Measurements from ENCODE around the gene EHD2. TPM values are rescaled to one million over a fixed set of nuclear protein-coding genes. Genes with fewer than 3 reads are reported as not detected.

The EHD2 gene
- total RNA-seq, 1 donor from 2014 or later = 268 TPM

- DNase-seq (ENCODE audit: extremely low read depth, low read depth, low spot score) = no peak
Measured at GRCh38 chr19:47687906-47688305, 25.3 kb upstream of the EHD2 start.

GRCh38 chr19:47691090-47691489 is 22.1 kb upstream of the EHD2 start:
- DNase-seq (ENCODE audit: extremely low read depth, low read depth, low spot score) = no peak

GRCh38 chr19:47691782-47692181 is 21.4 kb upstream of the EHD2 start:
- DNase-seq (ENCODE audit: extremely low read depth, low read depth, low spot score) = no peak

GRCh38 chr19:47693489-47693888 is 19.7 kb upstream of the EHD2 start:
- no peak for DNase-seq (ENCODE audit: extremely low read depth, low read depth, low spot score)

GRCh38 chr19:47693903-47694302 is 19.3 kb upstream of the EHD2 start:
- DNase-seq (ENCODE audit: extremely low read depth, low read depth, low spot score) = no peak

- DNase-seq (ENCODE audit: extremely low read depth, low read depth, low spot score) = no peak
Measured at GRCh38 chr19:47694466-47695273, 18.6 kb upstream of the EHD2 start.

GRCh38 chr19:47695533-47696262 is 17.5 kb upstream of the EHD2 start:
- no peak for DNase-seq (ENCODE audit: extremely low read depth, low read depth, low spot score)

GRCh38 chr19:47696635-47697034 is 16.6 kb upstream of the EHD2 start:
- DNase-seq (ENCODE audit: extremely low read depth, low read depth, low spot score) = no peak

GRCh38 chr19:47697863-47698609 is 15.2 kb upstream of the EHD2 start:
- DNase-seq (ENCODE audit: extremely low read depth, low read depth, low spot score) = peak; percentile 34

- no peak for DNase-seq (ENCODE audit: extremely low read depth, low read depth, low spot score)
Measured at GRCh38 chr19:47698631-47699359, 14.4 kb upstream of the EHD2 start.

- DNase-seq (ENCODE audit: extremely low read depth, low read depth, low spot score) = no peak
Measured at GRCh38 chr19:47699360-47699917, 13.8 kb upstream of the EHD2 start.

- no peak for DNase-seq (ENCODE audit: extremely low read depth, low read depth, low spot score)
Measured at GRCh38 chr19:47700934-47701716, 12.1 kb upstream of the EHD2 start.

- DNase-seq (ENCODE audit: extremely low read depth, low read depth, low spot score) = no peak
Measured at GRCh38 chr19:47701717-47702552, 11.3 kb upstream of the EHD2 start.

GRCh38 chr19:47702671-47703070 is 10.6 kb upstream of the EHD2 start:
- no peak for DNase-seq (ENCODE audit: extremely low read depth, low read depth, low spot score)

GRCh38 chr19:47703301-47703700 is 9.9 kb upstream of the EHD2 start:
- no peak for DNase-seq (ENCODE audit: extremely low read depth, low read depth, low spot score)

- DNase-seq (ENCODE audit: extremely low read depth, low read depth, low spot score) = no peak
Measured at GRCh38 chr19:47704024-47704423, 9.2 kb upstream of the EHD2 start.

GRCh38 chr19:47704656-47705055 is 8.6 kb upstream of the EHD2 start:
- no peak for DNase-seq (ENCODE audit: extremely low read depth, low read depth, low spot score)

- DNase-seq (ENCODE audit: extremely low read depth, low read depth, low spot score) = no peak
Measured at GRCh38 chr19:47707135-47707925, 5.9 kb upstream of the EHD2 start.
